GM20000 (cell line): Measurements from ENCODE around the gene CACNB2.

Experiments used
- DNase-seq: peaks from one replicate; pipeline ENCODE4 v3.0.0; 2012; ENCODE audit warnings: low spot score
- TF ChIP-seq, protein P1 (sequence below): IDR thresholded peaks from 2 replicates; pipeline ENCODE4 v1.5.1; 2012; ENCODE audit warnings: mild to moderate bottlenecking, control low read depth; ENCODE audit errors: extremely low read depth, missing control alignments

The CACNB2 gene

DNA sequence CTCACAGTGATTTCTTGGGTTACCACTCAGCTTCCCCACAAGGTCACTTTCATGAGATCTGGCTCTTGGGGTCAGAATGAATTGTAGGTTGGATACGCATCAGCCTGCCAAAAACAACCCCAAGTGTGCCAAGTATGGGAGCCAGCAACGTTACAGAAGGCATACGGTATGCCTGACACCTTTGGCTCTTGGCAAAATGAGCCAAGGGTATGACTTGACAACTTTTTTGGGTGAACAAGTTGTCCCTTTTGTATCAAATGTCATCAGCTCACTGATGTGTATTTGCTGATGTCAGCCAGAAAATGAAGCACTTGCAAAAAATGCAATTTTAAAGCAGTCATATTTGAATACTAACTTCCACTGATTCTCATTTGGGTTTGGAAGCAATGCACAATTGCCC, 168.4 kb downstream of the CACNB2 start:
- DNase-seq, result no peak
- TF ChIP-seq, protein P1, sequence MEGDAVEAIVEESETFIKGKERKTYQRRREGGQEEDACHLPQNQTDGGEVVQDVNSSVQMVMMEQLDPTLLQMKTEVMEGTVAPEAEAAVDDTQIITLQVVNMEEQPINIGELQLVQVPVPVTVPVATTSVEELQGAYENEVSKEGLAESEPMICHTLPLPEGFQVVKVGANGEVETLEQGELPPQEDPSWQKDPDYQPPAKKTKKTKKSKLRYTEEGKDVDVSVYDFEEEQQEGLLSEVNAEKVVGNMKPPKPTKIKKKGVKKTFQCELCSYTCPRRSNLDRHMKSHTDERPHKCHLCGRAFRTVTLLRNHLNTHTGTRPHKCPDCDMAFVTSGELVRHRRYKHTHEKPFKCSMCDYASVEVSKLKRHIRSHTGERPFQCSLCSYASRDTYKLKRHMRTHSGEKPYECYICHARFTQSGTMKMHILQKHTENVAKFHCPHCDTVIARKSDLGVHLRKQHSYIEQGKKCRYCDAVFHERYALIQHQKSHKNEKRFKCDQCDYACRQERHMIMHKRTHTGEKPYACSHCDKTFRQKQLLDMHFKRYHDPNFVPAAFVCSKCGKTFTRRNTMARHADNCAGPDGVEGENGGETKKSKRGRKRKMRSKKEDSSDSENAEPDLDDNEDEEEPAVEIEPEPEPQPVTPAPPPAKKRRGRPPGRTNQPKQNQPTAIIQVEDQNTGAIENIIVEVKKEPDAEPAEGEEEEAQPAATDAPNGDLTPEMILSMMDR, result no peak

DNA sequence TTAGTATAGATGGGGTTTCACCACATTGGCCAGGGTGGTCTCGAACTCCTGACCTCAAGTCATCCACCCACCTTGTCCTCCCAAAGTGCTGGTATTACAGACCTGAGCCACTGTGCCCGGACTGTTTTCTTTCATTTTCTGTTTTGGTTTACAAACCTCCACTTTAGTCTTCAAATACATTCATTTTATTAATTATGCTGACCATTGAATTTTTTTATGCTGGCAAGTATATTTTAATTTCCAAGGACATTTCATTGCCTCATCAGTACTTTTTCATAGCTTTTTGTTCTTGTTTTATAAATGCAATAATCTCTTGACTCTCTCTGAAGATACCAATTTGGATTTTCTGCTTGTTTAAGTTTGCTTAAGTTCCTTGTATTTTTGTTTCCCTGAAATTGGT, 170.5 kb downstream of the CACNB2 start:
- DNase-seq, result no peak
- TF ChIP-seq, protein P1, result no peak

- TF ChIP-seq, protein P1, result no peak
- peak; percentile 39 for DNase-seq
Observed at GRCh38 chr10:18312374-18313139, 172.3 kb downstream of the CACNB2 start.

DNA sequence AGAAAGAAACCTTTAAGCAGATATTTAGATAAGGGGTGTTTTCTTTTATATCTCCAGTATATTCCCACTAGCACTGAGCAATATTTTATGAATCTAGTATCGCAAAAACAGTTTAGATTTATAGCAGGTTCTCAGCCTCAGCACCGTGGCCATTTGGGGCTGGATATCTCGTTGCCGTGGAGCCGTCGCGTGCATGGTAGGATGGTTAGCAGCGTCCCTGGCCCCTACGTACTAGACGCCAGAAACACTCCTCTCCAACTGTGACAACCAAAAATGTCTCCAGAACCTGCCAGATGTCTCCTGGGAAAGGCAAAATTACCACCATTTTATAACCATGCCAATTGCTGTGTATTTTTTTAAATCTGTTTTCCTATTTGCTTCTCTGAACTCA, 172.9 kb downstream of the CACNB2 start:
- DNase-seq, result no peak
- TF ChIP-seq, protein P1, result no peak

- TF ChIP-seq, protein P1, result no peak
- DNase-seq, result no peak
Observed at GRCh38 chr10:18313626-18314025, 173.4 kb downstream of the CACNB2 start.

DNA sequence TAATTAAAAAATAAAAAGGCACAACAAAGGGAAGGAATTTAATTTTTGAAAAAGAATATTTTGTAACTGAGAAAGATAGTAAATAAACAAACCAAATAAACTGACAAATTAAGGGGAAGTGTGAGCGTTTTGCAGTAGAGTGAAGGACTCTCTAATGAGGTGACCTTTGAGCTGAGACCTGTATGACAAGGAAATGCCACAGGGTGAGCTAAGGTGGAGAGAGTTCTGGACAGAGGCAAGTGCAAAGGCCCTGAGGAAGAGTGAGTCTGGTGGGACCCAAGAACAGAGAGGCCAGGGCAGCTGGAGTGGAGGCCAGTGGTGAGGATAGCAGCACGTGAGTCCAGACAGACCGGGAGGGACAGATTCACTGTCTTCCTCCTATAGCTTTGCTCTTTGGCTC, 179.4 kb downstream of the CACNB2 start:
- no peak for DNase-seq
- TF ChIP-seq, protein P1, result no peak

DNA sequence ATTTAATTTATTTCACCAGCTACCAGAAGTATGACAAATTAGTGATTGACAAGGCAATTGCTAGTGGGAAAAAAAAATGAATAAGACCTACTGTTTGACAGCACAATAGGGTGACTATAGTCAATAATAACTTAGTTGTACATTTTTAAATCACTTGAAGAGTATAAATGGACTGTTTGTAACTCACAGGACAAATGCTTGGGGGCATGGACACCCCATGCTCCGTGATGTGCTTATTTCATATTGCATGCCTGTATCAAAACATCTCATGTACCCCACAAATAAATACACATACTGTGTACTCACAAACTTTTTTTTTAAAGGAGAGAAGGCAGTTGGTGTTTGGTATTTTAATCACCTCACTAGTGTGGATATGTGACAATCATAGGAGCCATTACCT, 181.1 kb downstream of the CACNB2 start:
- no peak for DNase-seq
- TF ChIP-seq, protein P1, result no peak
